T-helper 17 cell (primary cell): ENCODE measurements around the gene MAT1A. TPM values are rescaled to one million over a fixed set of nuclear protein-coding genes. Genes with fewer than 3 reads are reported as not detected.
"Not testable (repeated sequence)": the region's sequence is repeated elsewhere in the genome, so short reads cannot be mapped to it uniquely, and the experiment has no call there.

Source experiments
- ATAC-seq: fragments of 150-1000 bp; cut with Tn5 transposase; 2 replicates; pipeline ENCODE4 v1.10.0; 2021; ENCODE audit warnings: mild to moderate bottlenecking, moderate library complexity
- DNase-seq, 3 donors: peaks; one replicate each; pipeline versions ENCODE4 v3.0.0 to v3.0.0-alpha.2; 2020 to 2021
- H3K9me3 ChIP-seq: one replicate; pipeline ENCODE4 v1.7.0; 2013; ENCODE audit warnings: low read length, mild to moderate bottlenecking; ENCODE audit not compliant: control insufficient read depth, poor library complexity, severe bottlenecking
- H3K27ac Mint-ChIP-seq: one replicate; pipeline ENCODE4 v1.8.0; 2022; ENCODE audit warnings: mild to moderate bottlenecking, moderate library complexity, mixed read lengths
- H3K27me3 Mint-ChIP-seq: one replicate; pipeline ENCODE4 v1.8.0; 2022; ENCODE audit warnings: mixed read lengths
- H3K36me3 Mint-ChIP-seq: one replicate; pipeline ENCODE4 v1.8.0; 2022; ENCODE audit warnings: low read depth, mixed read lengths
- H3K4me1 Mint-ChIP-seq: one replicate; pipeline ENCODE4 v1.8.0; 2022; ENCODE audit warnings: mild to moderate bottlenecking, mixed read lengths
- H3K4me3 Mint-ChIP-seq: one replicate; pipeline ENCODE4 v1.8.0; 2022; ENCODE audit warnings: mild to moderate bottlenecking, moderate library complexity, mixed read lengths
- total RNA-seq, 4 donors: library from RNA in 2 of 4; stranded (reverse) in 2 of 4; gene quantifications; one replicate each; pipeline ENCODE4 v1.2.3 and lab custom pipeline; 2022 to 2026

Gene MAT1A
- total RNA-seq, 2 donors from 2014 or later: not detected

- H3K27ac Mint-ChIP-seq, H3K4me3 Mint-ChIP-seq, DNase-seq, H3K4me1 Mint-ChIP-seq, H3K9me3 ChIP-seq, H3K27me3 Mint-ChIP-seq, ATAC-seq, H3K36me3 Mint-ChIP-seq: not testable (repeated sequence)
Measured at GRCh38 chr10:80305989-80306388, 16.5 kb upstream of the MAT1A start.

GRCh38 chr10:80296942-80297341, 7.5 kb upstream of the MAT1A start:
- H3K4me1 Mint-ChIP-seq: no peaks in the 10 kb centered on the region
- H3K27ac Mint-ChIP-seq: no peak overlapping the region
- peaks cover 5% of the 10 kb centered on the region for H3K36me3 Mint-ChIP-seq
- ATAC-seq (no peak), DNase-seq (no peak)
- H3K27me3 Mint-ChIP-seq: peaks cover 26% of the 10 kb centered on the region
- no peaks in the 10 kb centered on the region for H3K9me3 ChIP-seq
- H3K4me3 Mint-ChIP-seq: no peak overlapping the region

GRCh38 chr10:80292607-80293239, 3.3 kb upstream of the MAT1A start:
- Mint-ChIP-seq H3K4me1 (peaks cover 2% of the 10 kb centered on the region), H3K36me3 (peaks cover 2% of the 10 kb centered on the region), H3K27me3 (peaks cover 60% of the 10 kb centered on the region), H3K4me3 (no peak overlapping the region), H3K27ac (no peak overlapping the region)
- ATAC-seq (no peak), DNase-seq (no peak)
- no peaks in the 10 kb centered on the region for H3K9me3 ChIP-seq

- DNase-seq: no peak
- peaks cover 2% of the 10 kb centered on the region for H3K36me3 Mint-ChIP-seq
- no peak overlapping the region for H3K4me3 Mint-ChIP-seq
- no peak overlapping the region for H3K27ac Mint-ChIP-seq
- H3K27me3 Mint-ChIP-seq: peaks cover 70% of the 10 kb centered on the region
- H3K9me3 ChIP-seq: no peaks in the 10 kb centered on the region
- ATAC-seq: no peak
- H3K4me1 Mint-ChIP-seq: peaks cover 2% of the 10 kb centered on the region
Measured at GRCh38 chr10:80290474-80291220, 1.2 kb upstream of the MAT1A start.

GRCh38 chr10:80288849-80289248, 609 bp downstream of the MAT1A start:
- H3K27ac Mint-ChIP-seq: no peak overlapping the region
- no peak overlapping the region for H3K4me3 Mint-ChIP-seq
- DNase-seq (no peak), ATAC-seq (no peak)
- H3K9me3 ChIP-seq: no peaks in the 10 kb centered on the region
- peaks cover 2% of the 10 kb centered on the region for H3K36me3 Mint-ChIP-seq
- peaks cover 2% of the 10 kb centered on the region for H3K4me1 Mint-ChIP-seq
- H3K27me3 Mint-ChIP-seq: peaks cover 59% of the 10 kb centered on the region

GRCh38 chr10:80284522-80284921, 4.9 kb downstream of the MAT1A start:
- Mint-ChIP-seq H3K27ac (no peak overlapping the region), H3K4me3 (no peak overlapping the region), H3K4me1 (peaks cover 4% of the 10 kb centered on the region), H3K27me3 (peaks cover 38% of the 10 kb centered on the region), H3K36me3 (no peaks in the 10 kb centered on the region)
- H3K9me3 ChIP-seq: no peaks in the 10 kb centered on the region
- DNase-seq (no peak), ATAC-seq (no peak)

GRCh38 chr10:80283536-80284199, 5.8 kb downstream of the MAT1A start:
- no peak for ATAC-seq
- peaks cover 6% of the 10 kb centered on the region for H3K4me1 Mint-ChIP-seq
- H3K9me3 ChIP-seq: no peaks in the 10 kb centered on the region
- H3K27ac Mint-ChIP-seq: no peak overlapping the region
- peaks cover 32% of the 10 kb centered on the region for H3K27me3 Mint-ChIP-seq
- no peaks in the 10 kb centered on the region for H3K36me3 Mint-ChIP-seq
- no peak for DNase-seq
- H3K4me3 Mint-ChIP-seq: no peak overlapping the region

- DNase-seq: no peak
- H3K27ac Mint-ChIP-seq: no peak overlapping the region
- no peak for ATAC-seq
- H3K27me3 Mint-ChIP-seq: peaks cover 33% of the 10 kb centered on the region
- no peaks in the 10 kb centered on the region for H3K36me3 Mint-ChIP-seq
- no peaks in the 10 kb centered on the region for H3K9me3 ChIP-seq
- no peak overlapping the region for H3K4me3 Mint-ChIP-seq
- H3K4me1 Mint-ChIP-seq: peaks cover 6% of the 10 kb centered on the region
Measured at GRCh38 chr10:80283119-80283518, 6.3 kb downstream of the MAT1A start.

GRCh38 chr10:80281784-80282765, 7.4 kb downstream of the MAT1A start:
- H3K27ac Mint-ChIP-seq: no peak overlapping the region
- no peaks in the 10 kb centered on the region for H3K36me3 Mint-ChIP-seq
- peaks cover 26% of the 10 kb centered on the region for H3K27me3 Mint-ChIP-seq

GRCh38 chr10:80281292-80281691, 8.2 kb downstream of the MAT1A start:
- ATAC-seq (no peak), DNase-seq (no peak)
- H3K27ac Mint-ChIP-seq: no peak overlapping the region
- no peak overlapping the region for H3K4me3 Mint-ChIP-seq
- peaks cover 24% of the 10 kb centered on the region for H3K27me3 Mint-ChIP-seq
- no peaks in the 10 kb centered on the region for H3K9me3 ChIP-seq
- H3K4me1 Mint-ChIP-seq: peaks cover 6% of the 10 kb centered on the region
- H3K36me3 Mint-ChIP-seq: no peaks in the 10 kb centered on the region

More at GRCh38 chr10:80281784-80282765, 7.4 kb downstream of the MAT1A start:
- ATAC-seq (no peak), DNase-seq (no peak)
- Mint-ChIP-seq H3K4me3 (no peak overlapping the region), H3K4me1 (peaks cover 6% of the 10 kb centered on the region)
- H3K9me3 ChIP-seq: no peaks in the 10 kb centered on the region

GRCh38 chr10:80280071-80280800, 9.2 kb downstream of the MAT1A start:
- DNase-seq (no peak), ATAC-seq (no peak)
- H3K4me3 Mint-ChIP-seq: no peak overlapping the region
- peaks cover 6% of the 10 kb centered on the region for H3K4me1 Mint-ChIP-seq
- no peaks in the 10 kb centered on the region for H3K9me3 ChIP-seq
- no peaks in the 10 kb centered on the region for H3K36me3 Mint-ChIP-seq
- no peak overlapping the region for H3K27ac Mint-ChIP-seq
- H3K27me3 Mint-ChIP-seq: peaks cover 25% of the 10 kb centered on the region

GRCh38 chr10:80279146-80279545, 10.3 kb downstream of the MAT1A start:
- Mint-ChIP-seq H3K4me1 (peaks cover 6% of the 10 kb centered on the region), H3K27ac (no peak overlapping the region), H3K36me3 (no peaks in the 10 kb centered on the region), H3K27me3 (peaks cover 29% of the 10 kb centered on the region), H3K4me3 (no peak overlapping the region)
- no peaks in the 10 kb centered on the region for H3K9me3 ChIP-seq
- no peak for DNase-seq
- ATAC-seq: no peak
